ENCODE data around the gene CNTNAP2.
"Not testable (repeated sequence)": the region's sequence is repeated elsewhere in the genome, so short reads cannot be mapped to it uniquely, and the experiment has no call there.

The CNTNAP2 gene

GRCh38 chr7:146150153-146150552 is 33.6 kb downstream of the CNTNAP2 start:
- DNase-seq, result no peak

- DNase-seq, result no peak
These were observed 55.5 kb downstream of the CNTNAP2 start for GRCh38 chr7:146172112-146172511.

GRCh38 chr7:146175716-146176115 is 59.1 kb downstream of the CNTNAP2 start:
- no peak for DNase-seq

- no peak for DNase-seq
These were observed 60.3 kb downstream of the CNTNAP2 start for GRCh38 chr7:146176860-146177259.

GRCh38 chr7:146177301-146177700 is 60.7 kb downstream of the CNTNAP2 start:
- no peak for DNase-seq

- no peak for DNase-seq
These were observed 69.2 kb downstream of the CNTNAP2 start for GRCh38 chr7:146185844-146186243.

GRCh38 chr7:146191428-146191827 is 74.8 kb downstream of the CNTNAP2 start:
- DNase-seq, result not testable (repeated sequence)

GRCh38 chr7:146201945-146202344 is 85.3 kb downstream of the CNTNAP2 start:
- no peak for DNase-seq

GRCh38 chr7:146206270-146206669 is 89.7 kb downstream of the CNTNAP2 start:
- no peak for DNase-seq

GRCh38 chr7:146208492-146208891 is 91.9 kb downstream of the CNTNAP2 start:
- no peak for DNase-seq

- no peak for DNase-seq
These were observed 98.2 kb downstream of the CNTNAP2 start for GRCh38 chr7:146214842-146215241.

- no peak for DNase-seq
These were observed 99.9 kb downstream of the CNTNAP2 start for GRCh38 chr7:146216396-146217041.

GRCh38 chr7:146223851-146224250 is 107.2 kb downstream of the CNTNAP2 start:
- no peak for DNase-seq

- no peak for DNase-seq
These were observed 116.0 kb downstream of the CNTNAP2 start for GRCh38 chr7:146232604-146233003.

GRCh38 chr7:146235195-146235594 is 118.6 kb downstream of the CNTNAP2 start:
- DNase-seq, result no peak

GRCh38 chr7:146242661-146243060 is 126.1 kb downstream of the CNTNAP2 start:
- DNase-seq, result no peak

GRCh38 chr7:146247991-146248390 is 131.4 kb downstream of the CNTNAP2 start:
- not testable (repeated sequence) for DNase-seq

- DNase-seq, result not testable (repeated sequence)
These were observed 132.1 kb downstream of the CNTNAP2 start for GRCh38 chr7:146248744-146249143.

GRCh38 chr7:146249272-146249671 is 132.7 kb downstream of the CNTNAP2 start:
- no peak for DNase-seq

- no peak for DNase-seq
These were observed 139.0 kb downstream of the CNTNAP2 start for GRCh38 chr7:146255609-146256008.

GRCh38 chr7:146262527-146262926 is 145.9 kb downstream of the CNTNAP2 start:
- no peak for DNase-seq

- no peak for DNase-seq
These were observed 160.3 kb downstream of the CNTNAP2 start for GRCh38 chr7:146276888-146277287.

- DNase-seq, result no peak
These were observed 168.8 kb downstream of the CNTNAP2 start for GRCh38 chr7:146285418-146285817.

GRCh38 chr7:146290746-146291145 is 174.1 kb downstream of the CNTNAP2 start:
- DNase-seq, result no peak

GRCh38 chr7:146291900-146292299 is 175.3 kb downstream of the CNTNAP2 start:
- no peak for DNase-seq

Data from activated CD4-positive, CD25-positive, alpha-beta regulatory T cell (primary cell).